RPMI7951 (cell line): ENCODE measurements around the gene S100P. TPM values are rescaled to one million over a fixed set of nuclear protein-coding genes. Genes with fewer than 3 reads are reported as not detected.

Experiments used
- total RNA-seq: library from RNA; depleted of rRNA; stranded (reverse); fragments of >200 nt; shearing (Covaris generic); gene quantifications from 2 replicates; pipeline ENCODE4 v1.2.3, GENCODE V29; 2014; rRNA removed

The S100P gene
- total RNA-seq, 1 experiment from 2014 or later = not detected

Other genes starting within 250 kb of the S100P start
- gene PPP2R2C, start 221.3 kb upstream of the S100P start, total RNA-seq = under 0.01 and 0.10 TPM in 2 replicates
- gene MAN2B2, start 118.7 kb upstream of the S100P start, total RNA-seq = 11.7 TPM in 2 replicates
- gene MRFAP1, start 53.2 kb upstream of the S100P start, total RNA-seq = 110 and 112 TPM in 2 replicates
- 53.2 and 61.4 TPM in 2 replicates for gene MRFAP1L1, start 16.0 kb downstream of the S100P start, total RNA-seq
- gene BLOC1S4, start 22.3 kb downstream of the S100P start, total RNA-seq = 11.5 and 21.2 TPM in 2 replicates
- gene KIAA0232, start 88.8 kb downstream of the S100P start, total RNA-seq = 14.1 and 17.4 TPM in 2 replicates
- gene TBC1D14, start 215.9 kb downstream of the S100P start, total RNA-seq = 23.3 and 28.4 TPM in 2 replicates